Activated CD4-positive, alpha-beta memory T cell treated with anti-CD3 and anti-CD28 coated beads for 36 hours (primary cell): ENCODE data around the gene REXO4. TPM values are rescaled to one million over a fixed set of nuclear protein-coding genes. Genes with fewer than 3 reads are reported as not detected.

Source experiments
- CTCF ChIA-PET: fragments of 350-600 bp; sonication (Branson Sonifier 250); formaldehyde crosslinking; loops from one replicate; lab custom pipeline; 2021; ENCODE audit warnings: antibody characterized with exemption, inconsistent platforms; lab: Charles Lee
- POLR2A ChIA-PET: fragments of 350-600 bp; sonication (Branson Sonifier 250); formaldehyde crosslinking; loops from one replicate; lab custom pipeline; 2021; ENCODE audit warnings: antibody characterized with exemption; lab: Charles Lee
- DNase-seq: peaks from one replicate; pipeline ENCODE4 v3.0.0-alpha.2; 2020
- H3K27ac Mint-ChIP-seq: one replicate; pipeline ENCODE4 v1.8.0; 2021; ENCODE audit warnings: mixed read lengths
- H3K27me3 Mint-ChIP-seq: one replicate; pipeline ENCODE4 v1.8.0; 2021; ENCODE audit warnings: mixed read lengths
- H3K36me3 Mint-ChIP-seq: one replicate; pipeline ENCODE4 v1.8.0; 2021; ENCODE audit warnings: mixed read lengths
- H3K4me1 Mint-ChIP-seq: one replicate; pipeline ENCODE4 v1.8.0; 2021; ENCODE audit warnings: low read depth, mixed read lengths
- H3K4me3 Mint-ChIP-seq: one replicate; pipeline ENCODE4 v1.8.0; 2021; ENCODE audit warnings: mild to moderate bottlenecking, mixed read lengths
- H3K9me3 Mint-ChIP-seq: one replicate; pipeline ENCODE4 v1.8.0; 2021; ENCODE audit warnings: mixed read lengths
- intact Hi-C: fragments of 100-400 bp; cut with micrococcal nuclease; formaldehyde crosslinking; loops from one replicate; pipeline ENCODE4 v1.15.1; 2023
- total RNA-seq, 2 experiments: library from RNA; stranded (reverse); gene quantifications; one replicate each; pipeline ENCODE4 v1.2.3, GENCODE V29; 2021

REXO4 gene
- total RNA-seq, 2 experiments from 2014 or later: 24.2 to 26.3 TPM

DNA sequence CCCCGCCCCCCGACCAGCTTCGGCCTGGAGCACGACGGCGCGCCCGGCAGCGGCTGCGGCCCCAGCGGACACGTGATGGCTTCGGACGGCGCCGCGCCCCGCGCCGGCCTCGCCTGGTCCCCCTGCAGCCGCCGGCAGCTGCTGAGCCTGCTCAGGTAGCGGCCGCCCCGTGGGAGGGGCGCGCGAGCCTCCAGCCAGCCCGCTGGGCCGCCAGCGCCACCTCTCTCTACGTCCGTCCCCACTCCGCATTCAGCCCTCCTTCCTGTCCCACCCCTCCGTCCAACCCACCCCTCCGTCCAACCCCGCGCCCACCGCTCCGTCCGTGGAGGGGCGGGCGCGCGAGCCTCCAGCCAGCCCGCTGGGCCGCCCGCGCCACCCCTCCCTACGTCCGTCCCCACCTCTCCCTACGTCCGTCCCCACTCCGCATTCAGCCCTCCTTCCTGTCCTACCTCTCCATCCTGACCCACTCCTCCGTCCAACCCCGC is 10.8 kb upstream of the REXO4 start:
- no peaks in the 10 kb centered on the region for H3K9me3 Mint-ChIP-seq
- no peak overlapping the region for H3K4me3 Mint-ChIP-seq
- DNase-seq: no peak
- no peaks in the 10 kb centered on the region for H3K36me3 Mint-ChIP-seq
- ChIA-PET POLR2A (no interaction called here), CTCF (interaction anchor here (0.9 kb wide), 1 partner anchor 11 kb away, joined by 3 read pairs; the partner anchor contains the start of gene REXO4)
- intact Hi-C loops: no loop called here
- peaks cover 28% of the 10 kb centered on the region for H3K27me3 Mint-ChIP-seq
- peaks cover 4% of the 10 kb centered on the region for H3K4me1 Mint-ChIP-seq
- H3K27ac Mint-ChIP-seq: no peak overlapping the region

DNA sequence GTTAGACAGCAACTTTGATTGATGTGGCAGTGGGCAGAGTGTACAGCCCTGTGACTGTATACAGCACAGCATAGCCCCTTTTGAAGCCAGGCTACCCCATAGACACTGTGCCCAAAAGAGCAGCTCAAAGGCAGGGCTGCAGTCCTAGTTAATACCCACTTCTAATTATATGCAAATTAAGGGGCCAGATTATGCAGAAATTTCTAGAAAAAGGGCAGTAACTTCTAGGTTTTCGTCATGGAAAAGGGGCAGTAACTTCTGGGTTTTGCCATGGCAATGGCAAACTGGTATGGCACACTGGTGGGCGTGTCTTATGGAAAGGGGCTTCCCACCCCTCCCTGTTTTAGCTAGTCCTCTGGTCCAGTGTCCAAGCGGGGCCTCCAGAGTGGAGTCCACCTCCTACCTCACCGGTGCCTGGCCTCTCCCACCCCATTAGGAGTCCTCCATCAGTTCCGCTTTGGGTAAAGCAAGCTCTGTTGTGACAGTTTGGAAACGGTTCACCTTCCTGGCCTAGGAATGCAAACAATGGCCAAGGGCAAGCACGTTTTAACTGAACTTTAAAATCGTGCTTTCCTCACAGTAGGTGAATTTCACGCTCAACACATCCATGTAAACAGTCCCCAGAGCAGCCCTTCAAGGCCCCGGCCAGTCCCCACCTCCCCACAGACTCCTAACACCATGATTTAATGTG is 10.0 kb upstream of the REXO4 start:
- Mint-ChIP-seq H3K27ac (no peak overlapping the region), H3K27me3 (peaks cover 28% of the 10 kb centered on the region), H3K4me3 (peak overlapping the region; percentile 12), H3K4me1 (peaks cover 4% of the 10 kb centered on the region), H3K36me3 (no peaks in the 10 kb centered on the region), H3K9me3 (no peaks in the 10 kb centered on the region)
- CTCF ChIA-PET: interaction anchor here (0.9 kb wide), 1 partner anchor 10 kb away, joined by 3 read pairs; the partner anchor contains the start of gene REXO4
- DNase-seq: no peak
- POLR2A ChIA-PET: no interaction called here
- intact Hi-C loops: no loop called here

- peaks cover 17% of the 10 kb centered on the region for H3K4me1 Mint-ChIP-seq
- intact Hi-C loops: no loop called here
- DNase-seq: no peak
- POLR2A ChIA-PET: no interaction called here
- CTCF ChIA-PET: no interaction called here
- H3K27ac Mint-ChIP-seq: no peak overlapping the region
- H3K36me3 Mint-ChIP-seq: no peaks in the 10 kb centered on the region
- H3K27me3 Mint-ChIP-seq: peaks cover 28% of the 10 kb centered on the region
- H3K4me3 Mint-ChIP-seq: no peak overlapping the region
- no peaks in the 10 kb centered on the region for H3K9me3 Mint-ChIP-seq
Measured at GRCh38 chr9:133426011-133426410, 8.2 kb upstream of the REXO4 start.

- Mint-ChIP-seq H3K36me3 (no peaks in the 10 kb centered on the region), H3K27ac (no peak overlapping the region), H3K27me3 (peaks cover 26% of the 10 kb centered on the region), H3K4me1 (peaks cover 22% of the 10 kb centered on the region), H3K4me3 (no peak overlapping the region), H3K9me3 (no peaks in the 10 kb centered on the region)
- ChIA-PET CTCF (no interaction called here), POLR2A (no interaction called here)
- DNase-seq: no peak
- intact Hi-C loops: no loop called here
Measured at GRCh38 chr9:133425049-133425632, 7.3 kb upstream of the REXO4 start.

DNA sequence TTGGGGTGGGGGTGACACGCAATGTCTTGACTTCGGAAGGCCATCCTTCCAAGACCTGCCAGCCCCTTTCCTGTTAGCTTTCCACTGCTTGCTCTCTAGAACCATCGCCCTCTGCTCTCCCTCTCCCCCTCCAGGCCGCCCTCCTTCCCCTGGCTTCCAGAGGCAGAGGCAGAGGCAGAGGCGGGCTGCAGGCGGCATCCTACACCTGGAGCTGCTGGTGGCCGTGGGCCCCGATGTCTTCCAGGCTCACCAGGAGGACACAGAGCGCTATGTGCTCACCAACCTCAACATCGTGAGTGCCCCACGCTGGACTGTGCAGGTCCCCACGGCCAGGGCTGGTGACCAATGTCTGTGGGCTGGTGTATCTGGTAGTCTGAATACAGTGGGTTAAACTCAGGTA is 6.4 kb upstream of the REXO4 start:
- H3K9me3 Mint-ChIP-seq: no peaks in the 10 kb centered on the region
- H3K4me1 Mint-ChIP-seq: peaks cover 24% of the 10 kb centered on the region
- no peaks in the 10 kb centered on the region for H3K36me3 Mint-ChIP-seq
- no peak for DNase-seq
- intact Hi-C loops: loop anchor here (5.0 kb wide), 1 partner anchor 33 kb away; the partner anchor contains the start of gene CACFD1
- no peak overlapping the region for H3K27ac Mint-ChIP-seq
- ChIA-PET CTCF (no interaction called here), POLR2A (no interaction called here)
- H3K27me3 Mint-ChIP-seq: peaks cover 23% of the 10 kb centered on the region
- H3K4me3 Mint-ChIP-seq: no peak overlapping the region

DNA sequence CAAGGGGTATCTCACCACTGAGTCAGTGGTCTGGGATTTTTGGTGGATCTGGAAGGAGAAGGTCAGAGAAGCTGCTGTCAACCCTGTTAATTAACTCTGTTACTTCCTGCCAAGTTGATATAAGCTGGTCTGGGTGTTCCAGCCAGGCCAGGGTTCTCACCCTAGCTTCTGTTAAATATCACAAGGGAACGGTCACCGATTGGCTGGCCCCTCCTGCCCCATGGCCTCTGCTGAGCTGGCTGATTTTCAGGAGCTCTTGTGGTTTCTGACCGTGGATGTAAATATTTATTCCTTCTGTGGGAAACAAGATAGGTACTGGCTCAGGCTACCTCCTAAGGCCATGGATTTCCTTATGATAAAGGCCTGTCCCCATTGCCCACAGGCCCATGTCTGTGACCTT is 5.4 kb upstream of the REXO4 start:
- intact Hi-C loops: loop anchor here (5.0 kb wide), 1 partner anchor 34 kb away; the partner anchor contains the start of gene CACFD1
- ChIA-PET CTCF (interaction anchor here (0.5 kb wide), 1 partner anchor 56 kb away, joined by 3 read pairs; the partner anchor contains the start of gene SLC2A6), POLR2A (no interaction called here)
- no peak overlapping the region for H3K4me3 Mint-ChIP-seq
- no peaks in the 10 kb centered on the region for H3K36me3 Mint-ChIP-seq
- H3K27ac Mint-ChIP-seq: no peak overlapping the region
- no peak for DNase-seq
- H3K4me1 Mint-ChIP-seq: peaks cover 32% of the 10 kb centered on the region
- H3K27me3 Mint-ChIP-seq: peaks cover 22% of the 10 kb centered on the region
- H3K9me3 Mint-ChIP-seq: no peaks in the 10 kb centered on the region

DNA sequence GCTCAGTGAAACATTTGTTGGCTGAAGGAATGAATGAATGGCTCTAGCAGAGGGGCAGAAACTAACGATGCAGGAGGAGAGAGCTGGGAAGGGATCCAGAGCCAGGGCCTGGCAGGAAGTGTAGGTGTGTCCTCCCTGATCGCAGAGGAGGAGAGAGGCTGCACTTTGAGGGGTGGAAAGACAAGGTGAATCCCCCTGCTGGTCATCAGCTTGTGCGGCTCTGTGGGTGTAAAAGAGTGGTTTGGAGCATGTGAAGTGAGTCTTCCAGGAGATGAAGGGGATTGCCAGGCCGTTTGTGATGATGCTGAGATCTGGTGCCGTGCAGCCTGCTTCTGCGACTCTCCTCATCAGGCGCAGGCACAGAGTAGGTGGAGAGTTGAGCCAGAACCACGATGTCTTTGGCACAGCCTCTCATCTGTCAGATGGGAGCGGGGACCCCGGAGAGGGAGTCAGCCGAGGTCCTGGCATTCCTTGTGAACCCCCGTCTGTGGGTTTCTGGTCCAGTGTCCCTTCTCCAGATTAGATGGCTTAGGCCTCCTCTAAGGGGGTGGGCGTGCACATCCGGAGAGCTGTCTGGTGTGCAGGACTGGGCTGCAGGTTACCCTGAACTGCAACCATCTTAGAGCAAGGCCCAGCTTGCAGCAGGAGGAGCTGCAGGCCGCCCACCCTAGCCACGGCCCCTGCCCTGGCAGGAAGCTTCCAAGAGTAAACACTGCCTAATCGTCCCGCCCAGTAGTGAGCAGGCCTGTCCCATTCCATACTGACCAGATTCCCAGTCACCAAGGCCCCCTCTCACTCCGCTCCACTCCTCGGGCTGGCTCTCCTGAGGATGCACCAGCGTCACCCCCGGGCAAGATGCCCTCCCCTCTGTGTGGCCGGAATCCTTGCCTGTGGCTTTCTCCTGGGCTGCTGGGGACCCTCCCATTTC is 4.1 kb upstream of the REXO4 start, which contains the start of gene ADAMTS13:
TSS of gene ADAMTS13 (plus strand) at position 753 of the 928 bp plus-strand sequence. CDS start at position 830, 77 bp downstream.
- H3K4me3 Mint-ChIP-seq: no peak within 1 kb of the TSS
- DNase-seq: peak; percentile 83
- peak within 1 kb of the TSS; percentile 81 for H3K27ac Mint-ChIP-seq
- no peaks in the 10 kb centered on the region for H3K9me3 Mint-ChIP-seq
- intact Hi-C loops: loop anchor here (1.0 to 5.0 kb wide), 2 partner anchors 15 to 35 kb away; partner anchors contain the start of gene CACFD1
- H3K4me1 Mint-ChIP-seq: peaks cover 31% of the 10 kb centered on the region
- ChIA-PET CTCF (interaction anchor here (1.0 kb wide), 1 partner anchor 51 kb away, joined by 5 read pairs; no protein-coding TSS in a partner anchor), POLR2A (no interaction called here)
- peaks cover 11% of the 10 kb centered on the region for H3K27me3 Mint-ChIP-seq
- peaks cover 4% of the 10 kb centered on the region for H3K36me3 Mint-ChIP-seq

DNA sequence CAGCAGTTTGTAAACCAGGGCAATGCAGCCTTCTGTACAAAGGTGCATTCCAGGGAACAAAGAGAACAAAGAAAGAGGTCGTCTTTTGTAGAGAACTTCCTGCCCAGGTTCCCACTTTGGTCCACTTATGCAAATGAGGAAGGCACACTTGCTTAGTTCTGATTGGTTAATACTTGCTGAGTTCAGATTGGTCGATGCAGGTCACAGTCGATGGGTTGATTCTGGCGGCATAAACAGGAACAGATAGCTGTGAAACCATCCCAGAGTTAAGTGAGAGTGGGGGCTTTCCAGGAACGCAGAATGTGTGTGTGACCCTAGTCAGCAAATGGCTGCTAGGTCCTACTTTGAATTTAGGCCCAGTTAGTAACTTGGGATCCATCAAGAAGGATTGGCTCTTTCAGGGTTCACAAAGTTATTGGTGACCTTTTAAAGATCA is 2.6 kb upstream of the REXO4 start:
- peaks cover 4% of the 10 kb centered on the region for H3K36me3 Mint-ChIP-seq
- peak; percentile 39 for DNase-seq
- intact Hi-C loops: loop anchor here (5.0 kb wide), 1 partner anchor 37 kb away; the partner anchor contains the start of gene CACFD1
- CTCF ChIA-PET: no interaction called here
- no peak overlapping the region for H3K4me3 Mint-ChIP-seq
- H3K4me1 Mint-ChIP-seq: peaks cover 46% of the 10 kb centered on the region
- POLR2A ChIA-PET: no interaction called here
- H3K27me3 Mint-ChIP-seq: peaks cover 4% of the 10 kb centered on the region
- H3K9me3 Mint-ChIP-seq: no peaks in the 10 kb centered on the region
- H3K27ac Mint-ChIP-seq: peak overlapping the region; percentile 81

DNA sequence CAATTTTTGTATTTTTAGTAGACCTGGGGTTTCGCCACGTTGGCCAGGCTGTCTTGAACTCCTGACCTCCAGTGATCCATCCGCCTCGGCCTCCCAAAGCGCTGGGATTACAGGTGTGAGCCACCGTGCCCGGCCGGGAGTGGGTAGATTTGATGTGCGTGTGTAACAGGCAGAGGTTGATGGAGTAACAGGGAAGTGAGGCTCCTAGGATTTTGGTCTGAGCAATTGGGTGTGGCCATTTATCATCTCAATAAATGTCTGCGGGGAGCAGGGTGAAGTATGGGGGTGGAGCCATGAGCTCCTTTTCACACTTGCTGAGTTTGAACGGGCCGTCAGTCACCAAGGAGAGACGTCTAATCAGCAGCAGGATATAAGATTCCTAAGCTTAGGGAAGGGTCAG is 1.2 kb upstream of the REXO4 start:
- intact Hi-C loops: loop anchor here (2.0 to 5.0 kb wide), 2 partner anchors 48 to 58 kb away; partner anchors contain the start of gene SLC2A6
- POLR2A ChIA-PET: interaction anchor here (1.0 kb wide), 1 partner anchor 388 kb away, joined by 3 read pairs; the partner anchor contains the start of gene GTF3C5
- peaks cover 15% of the 10 kb centered on the region for H3K36me3 Mint-ChIP-seq
- H3K4me3 Mint-ChIP-seq: peak overlapping the region; percentile 92
- no peaks in the 10 kb centered on the region for H3K27me3 Mint-ChIP-seq
- CTCF ChIA-PET: interaction anchor here (1.3 kb wide), 1 partner anchor 233 kb away, joined by 4 read pairs; no protein-coding TSS in a partner anchor
- H3K9me3 Mint-ChIP-seq: no peaks in the 10 kb centered on the region
- peaks cover 58% of the 10 kb centered on the region for H3K4me1 Mint-ChIP-seq
- H3K27ac Mint-ChIP-seq: peak overlapping the region; percentile 88
- DNase-seq: no peak

GRCh38 chr9:133415170-133415569 is 2.6 kb downstream of the REXO4 start:
- intact Hi-C loops: loop anchor here (5.0 kb wide), 1 partner anchor 62 kb away; the partner anchor contains the start of gene SLC2A6
- Mint-ChIP-seq H3K9me3 (no peaks in the 10 kb centered on the region), H3K27me3 (no peaks in the 10 kb centered on the region), H3K27ac (no peak overlapping the region), H3K4me3 (no peak overlapping the region), H3K4me1 (peaks cover 41% of the 10 kb centered on the region), H3K36me3 (peaks cover 34% of the 10 kb centered on the region)
- POLR2A ChIA-PET: interaction anchor here (0.5 to 1.3 kb wide), 2 partner anchors 60 to 62 kb away, joined by 3 to 4 read pairs; no protein-coding TSS in a partner anchor
- CTCF ChIA-PET: interaction anchor here (0.7 kb wide), 1 partner anchor 328 kb away, joined by 3 read pairs; no protein-coding TSS in a partner anchor
- DNase-seq: no peak

GRCh38 chr9:133408042-133408441 is 9.8 kb downstream of the REXO4 start:
- H3K36me3 Mint-ChIP-seq: peaks cover 44% of the 10 kb centered on the region
- no peaks in the 10 kb centered on the region for H3K27me3 Mint-ChIP-seq
- no peak overlapping the region for H3K4me3 Mint-ChIP-seq
- POLR2A ChIA-PET: no interaction called here
- CTCF ChIA-PET: interaction anchor here (0.7 kb wide), 1 partner anchor 997 kb away, joined by 4 read pairs; no protein-coding TSS in a partner anchor
- intact Hi-C loops: loop anchor here (10.0 kb wide), 2 partner anchors 53 to 223 kb away; partner anchors contain the start of genes SURF1 and SURF2
- DNase-seq: no peak
- H3K4me1 Mint-ChIP-seq: peaks cover 14% of the 10 kb centered on the region
- H3K9me3 Mint-ChIP-seq: no peaks in the 10 kb centered on the region
- no peak overlapping the region for H3K27ac Mint-ChIP-seq
